HG03571 (cell line): Measurements from ENCODE around the gene SSPN.

Experiments used
- ATAC-seq: cut with Tn5 transposase; IDR thresholded peaks from one replicate; pipeline ENCODE4 v1.9.1; 2021; ENCODE audit not compliant: unreplicated experiment

The SSPN gene, protein sequence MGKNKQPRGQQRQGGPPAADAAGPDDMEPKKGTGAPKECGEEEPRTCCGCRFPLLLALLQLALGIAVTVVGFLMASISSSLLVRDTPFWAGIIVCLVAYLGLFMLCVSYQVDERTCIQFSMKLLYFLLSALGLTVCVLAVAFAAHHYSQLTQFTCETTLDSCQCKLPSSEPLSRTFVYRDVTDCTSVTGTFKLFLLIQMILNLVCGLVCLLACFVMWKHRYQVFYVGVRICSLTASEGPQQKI

GRCh38 chr12:26195250-26195640 lies at the start of gene SSPN:
Gene SSPN (plus strand): TSS chr12:26195573. CDS start chr12:26195673, 100 bp downstream.
- peak; percentile 36 for ATAC-seq

GRCh38 chr12:26148291-26148690 lies 47.1 kb upstream of the SSPN start:
- no peak for ATAC-seq

DNA sequence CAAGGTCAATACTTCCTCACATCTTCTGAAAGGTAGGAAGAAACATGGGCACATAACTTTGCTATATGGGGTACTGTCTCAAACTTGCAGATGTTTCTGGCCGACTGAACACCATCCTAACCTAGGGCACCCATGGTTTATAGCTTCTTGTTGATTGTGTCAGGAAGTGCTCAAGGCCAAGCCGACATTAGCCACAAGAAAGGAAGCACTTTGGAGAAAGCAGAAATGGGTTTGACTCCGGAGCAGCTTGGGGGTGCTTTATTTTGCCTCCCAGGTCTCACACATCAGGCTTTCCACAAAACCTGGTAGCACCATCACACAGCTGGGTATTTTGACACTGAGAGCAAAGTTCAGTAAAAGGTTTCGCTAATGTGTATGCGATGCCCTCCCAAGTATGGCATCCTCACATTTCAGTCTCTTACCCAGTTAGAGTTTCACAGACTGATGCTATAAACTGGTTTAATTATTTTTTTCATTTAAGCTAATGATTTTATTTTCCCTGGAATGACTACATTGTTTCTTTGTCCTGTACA lies 45.3 kb upstream of the SSPN start:
- no peak for ATAC-seq

- ATAC-seq, result no peak
Observed at GRCh38 chr12:26150736-26151450, 44.5 kb upstream of the SSPN start.

- ATAC-seq, result no peak
Observed at GRCh38 chr12:26152507-26153102, 42.8 kb upstream of the SSPN start.

GRCh38 chr12:26153421-26154154 lies 41.8 kb upstream of the SSPN start:
- ATAC-seq, result no peak

DNA sequence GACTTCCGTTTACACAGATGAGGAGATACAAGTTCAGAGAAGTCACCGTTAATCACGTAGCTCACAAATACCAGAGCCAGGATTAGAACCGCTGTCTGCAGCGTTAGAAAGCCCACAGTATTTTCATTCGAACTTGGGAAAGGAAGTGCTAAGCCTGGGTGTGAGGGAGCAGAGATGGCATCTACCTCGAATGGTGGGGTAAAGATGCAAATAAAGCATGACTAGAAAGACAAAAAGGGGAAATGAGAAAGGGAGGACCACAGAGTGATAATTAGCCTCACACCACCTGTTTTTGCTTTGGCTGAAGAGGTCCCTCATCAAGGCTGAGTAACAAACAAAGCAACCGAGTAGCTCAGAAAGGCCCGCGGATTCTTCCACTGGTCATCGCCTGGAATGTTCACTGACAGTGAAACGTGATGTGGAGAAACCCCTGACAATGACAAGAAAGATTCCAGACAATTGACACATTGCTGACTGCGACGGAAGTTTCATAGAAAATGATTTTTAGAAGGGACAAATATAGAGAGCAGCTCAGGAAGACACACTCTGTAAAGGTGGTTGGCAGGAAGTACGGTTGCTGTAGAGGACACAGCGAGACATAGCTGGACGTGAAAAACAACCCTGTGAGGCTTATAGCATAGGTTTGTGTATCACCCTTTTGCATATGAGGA lies 39.0 kb upstream of the SSPN start:
- ATAC-seq, result peak; percentile 84

DNA sequence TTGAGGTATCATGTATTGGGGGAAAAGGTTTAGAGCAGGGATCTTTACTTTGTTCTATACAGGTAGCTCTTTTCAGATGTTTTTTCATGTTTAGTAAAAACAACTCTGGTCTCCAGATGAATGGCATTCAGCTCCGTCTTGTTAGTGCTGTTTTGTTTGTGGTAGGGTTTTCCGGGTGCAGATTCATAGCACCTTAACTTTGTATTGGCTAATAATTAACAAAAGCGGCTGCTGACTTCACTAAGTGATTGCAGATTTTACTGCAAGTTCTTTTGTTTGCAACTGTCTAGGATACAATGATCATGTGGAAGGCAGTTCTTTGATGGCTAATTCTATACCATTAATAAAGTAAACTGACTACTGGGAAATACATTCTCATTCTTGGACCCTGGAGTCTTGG lies 38.4 kb upstream of the SSPN start:
- peak; percentile 24 for ATAC-seq

- no peak for ATAC-seq
Observed at GRCh38 chr12:26158078-26158764, 37.2 kb upstream of the SSPN start.

- ATAC-seq, result no peak
Observed at GRCh38 chr12:26162174-26162573, 33.2 kb upstream of the SSPN start.

GRCh38 chr12:26162905-26163304 lies 32.5 kb upstream of the SSPN start:
- no peak for ATAC-seq

GRCh38 chr12:26164118-26164517 lies 31.3 kb upstream of the SSPN start:
- ATAC-seq, result no peak

GRCh38 chr12:26172013-26172412 lies 23.4 kb upstream of the SSPN start:
- ATAC-seq, result no peak

DNA sequence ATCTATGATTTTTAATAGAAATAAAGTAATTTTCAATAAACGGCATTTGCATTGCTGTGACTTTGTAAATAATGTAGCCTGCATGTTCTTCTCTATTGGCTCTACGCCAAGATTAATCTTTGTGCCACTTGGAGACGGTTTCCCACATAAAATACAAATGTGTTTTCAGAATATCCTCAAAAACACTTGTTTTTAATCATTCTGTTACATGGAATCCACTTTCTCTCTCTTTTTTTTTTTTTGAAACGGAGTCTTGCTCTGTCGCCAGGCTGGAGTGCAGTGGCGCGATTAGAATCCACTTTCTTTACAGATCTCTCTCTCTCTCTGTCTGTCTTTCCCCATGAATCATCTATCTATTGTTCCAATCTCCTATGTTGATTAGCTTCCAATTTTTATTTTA lies 22.8 kb upstream of the SSPN start:
- no peak for ATAC-seq

GRCh38 chr12:26172946-26173552 lies 22.3 kb upstream of the SSPN start:
- ATAC-seq, result no peak

DNA sequence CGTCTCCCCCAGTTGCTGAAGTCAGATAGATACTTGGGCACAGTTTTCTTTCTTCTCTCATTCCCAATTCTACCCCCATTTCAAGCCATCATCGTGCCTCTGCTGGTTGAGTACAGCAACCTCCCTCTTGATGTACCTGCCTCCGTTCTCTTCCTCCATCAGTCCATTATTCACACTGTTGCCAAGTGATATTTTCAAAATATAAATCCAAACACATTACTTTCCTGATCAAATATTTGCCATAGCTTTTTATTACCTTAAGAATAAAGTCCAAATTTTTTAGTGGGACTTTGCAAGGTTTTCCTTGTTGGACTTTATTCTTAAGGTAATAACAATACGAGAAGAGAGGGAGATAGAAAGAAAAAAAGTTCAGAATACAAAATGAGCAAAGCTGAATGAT lies 18.6 kb upstream of the SSPN start:
- ATAC-seq, result no peak

- no peak for ATAC-seq
Observed at GRCh38 chr12:26177283-26177682, 18.1 kb upstream of the SSPN start.

DNA sequence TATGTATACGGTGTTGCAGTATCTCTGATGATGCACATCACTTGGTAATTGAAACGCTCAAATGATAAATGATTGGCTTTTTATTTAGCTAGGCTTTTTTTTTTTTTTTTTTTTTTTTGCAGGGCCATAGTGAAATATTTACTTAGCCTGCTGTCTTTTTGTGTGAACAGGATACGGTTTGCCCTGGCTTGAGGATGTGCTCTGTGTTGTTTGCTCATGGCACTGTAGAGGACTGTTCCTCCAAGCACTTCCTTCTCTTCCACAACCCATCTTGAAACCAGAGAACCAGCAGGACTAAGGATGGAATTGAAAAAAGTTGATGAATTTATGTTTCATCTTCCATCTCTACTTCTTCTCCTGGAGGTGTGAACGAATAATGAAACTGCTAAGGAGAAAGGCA lies 15.5 kb upstream of the SSPN start:
- ATAC-seq, result no peak

- ATAC-seq, result no peak
Observed at GRCh38 chr12:26182377-26182776, 13.0 kb upstream of the SSPN start.
